ENCODE measurements around the gene IHH.

IHH gene

DNA sequence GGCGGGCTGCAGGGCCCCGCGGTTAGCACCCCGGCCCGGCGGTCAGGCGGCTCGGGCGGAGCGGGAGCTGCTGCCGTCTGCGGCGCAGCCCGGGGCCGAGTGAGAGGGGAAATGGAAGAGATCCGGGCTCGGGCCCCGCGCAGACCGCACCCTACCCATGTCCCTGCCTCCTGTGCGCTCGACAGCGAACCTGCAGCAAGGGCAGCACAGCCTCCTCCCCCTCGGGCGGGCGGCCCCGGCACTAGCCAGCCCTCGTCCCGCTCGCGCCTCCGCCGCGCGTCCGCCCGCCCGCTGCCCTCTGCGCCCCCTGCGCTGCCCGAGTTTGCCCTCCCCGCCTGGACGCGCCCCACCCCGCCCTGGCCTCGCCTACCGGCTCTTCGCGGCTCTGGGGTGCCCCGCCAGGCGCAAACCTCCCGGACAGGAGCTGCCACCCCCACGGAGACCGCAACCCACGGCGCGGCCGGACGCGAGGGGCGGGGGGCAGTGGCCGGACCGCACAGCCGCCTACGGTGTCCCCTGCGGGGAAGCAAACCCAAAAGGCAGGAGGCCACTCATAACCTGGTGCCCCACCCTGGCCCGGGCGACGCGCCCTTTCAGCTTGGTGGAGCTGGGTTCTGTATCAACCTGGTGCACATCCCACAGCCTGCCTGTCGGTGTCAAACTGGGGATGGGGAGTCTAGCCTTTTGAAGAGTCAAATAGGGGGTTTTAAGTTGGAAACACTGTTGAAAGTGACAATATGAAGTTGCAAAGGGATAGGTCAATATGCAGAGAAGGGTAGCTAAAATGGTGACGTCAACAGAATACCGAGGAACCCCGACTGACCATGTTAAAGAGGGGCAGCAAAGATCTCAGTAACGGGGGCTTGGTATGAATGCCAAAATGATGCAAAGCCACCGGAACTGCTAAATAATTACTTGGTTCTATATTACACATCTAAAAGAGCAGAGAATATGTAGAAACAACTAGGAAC lies at the start of gene IHH:
TSS of gene IHH (minus strand) at position 101 of the 971 bp plus-strand sequence. CDS start 454 bp downstream, outside the sequence.
- in situ Hi-C loops (cut with MboI; ENCODE audit: low sequenced_read_pairs), result no loop called here

- in situ Hi-C loops (cut with MboI; ENCODE audit: low sequenced_read_pairs), result no loop called here
These were observed 48.8 kb upstream of the IHH start for GRCh38 chr2:219109471-219109870.

GRCh38 chr2:219107758-219108157 lies 47.0 kb upstream of the IHH start:
- in situ Hi-C loops (cut with MboI; ENCODE audit: low sequenced_read_pairs), result no loop called here

DNA sequence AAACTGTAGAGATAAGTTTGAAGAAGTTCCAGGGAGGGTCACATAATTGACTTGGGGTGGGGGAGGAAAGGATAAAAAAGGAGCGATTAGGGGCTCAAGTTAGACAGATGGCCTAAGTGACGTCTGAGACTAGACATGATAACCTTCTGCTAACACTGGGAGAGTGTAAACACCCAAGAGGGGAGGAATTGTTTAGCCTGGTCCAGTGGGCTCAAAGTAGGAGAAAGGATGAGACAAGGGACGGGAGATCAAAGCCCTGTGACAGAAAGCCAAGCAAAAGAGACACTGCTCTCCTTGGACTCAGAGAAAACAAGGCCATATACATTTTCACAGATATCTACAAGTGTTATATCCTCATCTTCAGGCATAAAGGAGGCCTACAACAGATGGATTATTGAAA lies 45.5 kb upstream of the IHH start:
- in situ Hi-C loops (cut with MboI; ENCODE audit: low sequenced_read_pairs), result no loop called here

- in situ Hi-C loops (cut with MboI; ENCODE audit: low sequenced_read_pairs), result no loop called here
These were observed 43.6 kb upstream of the IHH start for GRCh38 chr2:219104107-219105035.

DNA sequence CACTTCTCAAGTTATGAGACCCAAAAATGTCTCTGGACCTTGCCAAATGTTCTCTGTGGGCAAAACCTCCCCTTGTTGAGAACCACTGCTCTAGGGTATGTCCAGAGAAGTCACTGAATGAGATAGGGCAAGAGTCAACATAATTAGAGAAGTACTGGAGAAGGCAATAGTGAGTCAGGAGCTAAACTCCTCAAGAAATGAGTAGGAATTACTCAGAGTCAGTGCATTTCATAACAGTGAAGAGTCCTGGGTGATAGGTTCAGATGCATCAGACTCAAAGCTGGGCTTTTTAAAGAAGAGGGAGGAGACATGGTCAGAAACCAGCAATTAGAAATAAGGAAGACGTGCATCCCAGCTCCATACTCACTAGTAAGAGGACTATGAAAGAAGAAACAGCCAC lies 38.6 kb upstream of the IHH start:
- in situ Hi-C loops (cut with MboI; ENCODE audit: low sequenced_read_pairs), result no loop called here

- in situ Hi-C loops (cut with MboI; ENCODE audit: low sequenced_read_pairs), result no loop called here
These were observed 34.8 kb upstream of the IHH start for GRCh38 chr2:219095406-219095935.

- in situ Hi-C loops (cut with MboI; ENCODE audit: low sequenced_read_pairs), result no loop called here
These were observed 33.5 kb upstream of the IHH start for GRCh38 chr2:219094171-219094570.

- in situ Hi-C loops (cut with MboI; ENCODE audit: low sequenced_read_pairs), result no loop called here
These were observed 29.9 kb upstream of the IHH start for GRCh38 chr2:219090436-219091299.

- in situ Hi-C loops (cut with MboI; ENCODE audit: low sequenced_read_pairs), result no loop called here
These were observed 28.6 kb upstream of the IHH start for GRCh38 chr2:219089330-219089729.

- in situ Hi-C loops (cut with MboI; ENCODE audit: low sequenced_read_pairs), result no loop called here
These were observed 27.1 kb upstream of the IHH start for GRCh38 chr2:219087848-219088247.

DNA sequence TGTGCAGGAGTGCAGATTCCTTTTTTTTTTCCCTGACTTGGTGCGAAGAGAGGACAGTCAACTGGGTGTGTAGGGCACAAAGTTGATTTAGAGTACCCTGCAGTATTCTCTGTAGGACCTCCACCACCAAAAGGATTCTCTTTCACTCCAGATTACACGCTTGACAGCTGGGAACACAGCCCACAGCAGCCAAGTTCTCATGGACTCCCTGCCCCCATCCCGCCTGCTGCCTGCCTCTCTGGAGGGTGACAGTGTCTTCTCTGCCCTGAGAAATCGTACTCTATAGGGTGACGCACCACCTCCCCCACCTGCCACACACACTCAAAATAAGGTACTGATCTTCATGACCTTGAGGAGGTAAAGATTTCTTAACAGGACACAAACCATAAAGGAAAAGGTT lies 26.6 kb upstream of the IHH start:
- in situ Hi-C loops (cut with MboI; ENCODE audit: low sequenced_read_pairs), result no loop called here

GRCh38 chr2:219086196-219086595 lies 25.5 kb upstream of the IHH start:
- in situ Hi-C loops (cut with MboI; ENCODE audit: low sequenced_read_pairs), result no loop called here

GRCh38 chr2:219084791-219085190 lies 24.1 kb upstream of the IHH start:
- in situ Hi-C loops (cut with MboI; ENCODE audit: low sequenced_read_pairs), result no loop called here

DNA sequence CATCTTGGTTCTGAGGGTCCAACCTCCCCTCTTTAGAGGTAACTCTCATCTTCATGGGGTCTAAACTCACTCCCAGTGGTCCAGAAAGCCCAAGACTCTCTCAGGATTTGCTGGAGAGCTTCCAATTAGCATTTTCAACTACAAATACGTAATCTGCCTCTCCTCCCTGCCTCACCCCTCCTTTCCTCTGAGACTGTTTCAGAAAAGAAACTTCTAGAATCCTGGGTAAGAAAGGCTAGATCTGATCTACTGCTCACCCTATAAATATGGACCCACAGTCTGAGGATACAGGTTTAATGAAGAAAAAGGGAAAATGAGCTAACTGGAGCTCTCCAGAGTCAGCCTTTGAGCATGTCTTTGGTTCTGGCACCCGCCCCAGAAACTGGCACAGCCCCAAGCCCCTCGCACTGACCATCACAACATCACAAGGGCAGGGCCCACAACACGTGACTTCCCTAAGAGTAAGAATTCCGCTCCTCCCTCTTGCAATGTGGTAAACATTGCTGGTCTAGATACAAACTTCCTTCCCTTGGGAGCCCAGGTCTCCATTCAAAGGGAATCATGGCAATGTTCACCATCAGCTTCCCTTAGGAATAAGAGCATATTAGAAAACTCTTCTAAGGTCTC lies 21.7 kb upstream of the IHH start:
- in situ Hi-C loops (cut with MboI; ENCODE audit: low sequenced_read_pairs), result no loop called here

DNA sequence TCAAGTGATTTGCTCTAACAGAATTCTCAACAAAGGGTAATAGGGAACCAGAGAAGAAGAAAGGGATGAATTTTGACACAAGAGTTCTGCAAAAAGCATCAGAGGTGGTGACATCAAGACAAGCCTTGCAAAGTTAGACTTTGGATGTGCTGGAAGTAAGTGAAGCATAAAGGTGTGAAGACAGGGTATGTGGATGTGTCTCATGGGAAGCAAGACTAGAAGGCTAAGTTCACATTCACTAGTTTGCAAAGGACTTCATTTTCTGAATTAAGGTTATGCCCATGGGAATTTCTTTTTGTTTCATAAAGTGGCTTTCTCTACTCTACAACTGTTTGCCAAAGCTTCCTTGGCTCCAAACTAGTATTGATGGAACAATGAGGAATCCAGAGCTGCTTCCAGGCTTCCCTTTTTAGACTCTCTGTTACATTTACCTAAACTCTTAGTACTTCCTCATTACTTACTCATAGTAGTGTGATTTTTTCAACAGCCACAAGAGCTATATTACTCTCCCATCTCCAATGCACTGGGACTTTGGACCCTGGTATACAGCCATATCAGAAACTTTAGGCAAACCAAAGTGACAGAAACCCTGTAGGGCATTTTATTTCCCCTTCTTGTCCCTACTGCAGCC lies 21.1 kb upstream of the IHH start:
- in situ Hi-C loops (cut with MboI; ENCODE audit: low sequenced_read_pairs), result no loop called here

- in situ Hi-C loops (cut with MboI; ENCODE audit: low sequenced_read_pairs), result no loop called here
These were observed 20.4 kb upstream of the IHH start for GRCh38 chr2:219081096-219081495.

DNA sequence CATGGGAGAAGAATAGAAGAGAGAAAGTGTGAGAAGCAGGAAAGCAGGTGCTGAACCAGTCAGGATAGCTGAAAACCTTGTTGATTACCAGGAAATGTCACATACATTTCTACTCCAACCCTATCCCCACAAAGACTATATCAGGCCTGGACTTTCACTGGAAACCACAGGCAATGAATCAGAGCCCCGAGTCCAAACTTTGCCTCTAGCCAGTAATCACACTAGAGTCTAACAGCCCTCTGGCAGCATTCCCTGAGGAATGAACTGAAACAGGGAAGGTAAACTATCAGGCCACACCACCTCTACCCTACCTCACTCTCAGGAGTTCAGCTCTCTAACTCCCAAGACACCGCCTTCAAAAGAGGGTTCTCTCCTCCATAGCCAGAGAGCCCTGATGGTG lies 18.7 kb upstream of the IHH start:
- in situ Hi-C loops (cut with MboI; ENCODE audit: low sequenced_read_pairs), result loop anchor here (5.0 kb wide), 1 partner anchor 38 kb away; no protein-coding TSS in a partner anchor

DNA sequence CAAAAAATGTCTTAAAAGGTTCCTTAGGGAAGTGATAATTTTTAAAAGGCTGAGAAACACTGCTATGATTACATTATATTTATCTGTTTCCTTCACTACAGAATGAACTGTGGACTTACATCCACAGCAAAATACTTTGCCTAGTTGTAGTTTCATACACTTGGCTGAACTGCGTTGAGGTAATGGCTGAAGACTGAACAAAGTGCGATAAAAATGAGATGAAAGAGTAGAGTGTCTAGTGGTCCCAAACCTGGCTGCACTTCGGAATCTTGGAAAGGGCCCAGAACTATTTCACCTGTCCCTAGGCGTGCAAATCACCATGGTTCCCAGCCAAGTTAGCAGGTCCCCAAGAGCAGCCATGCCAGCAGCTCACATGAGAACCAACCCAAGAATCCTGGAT lies 18.2 kb upstream of the IHH start:
- in situ Hi-C loops (cut with MboI; ENCODE audit: low sequenced_read_pairs), result loop anchor here (5.0 kb wide), 1 partner anchor 38 kb away; no protein-coding TSS in a partner anchor
